Omental fat pad (tissue), 4 donors: ENCODE results near the gene KIAA0513. TPM values are rescaled to one million over a fixed set of nuclear protein-coding genes. Genes with fewer than 3 reads are reported as not detected.

Source experiments
- ATAC-seq: fragments of 150-250 bp; one replicate; pipeline ENCODE4 v1.9.1; 2016; ENCODE audit warnings: mild to moderate bottlenecking, moderate library complexity; ENCODE audit not compliant: low FRiP score
- DNase-seq: peaks from one replicate; pipeline ENCODE4 v3.0.0-alpha.2; 2019; ENCODE audit warnings: low spot score
- CTCF ChIP-seq, 3 donors: fragments of 450-650 bp; IDR thresholded peaks; one replicate each; pipeline ENCODE4 v1.5.1; 2016 to 2017; ENCODE audit warnings: antibody characterized with exemption in 3 of 3, mild to moderate bottlenecking in 3 of 3, moderate library complexity in 2 of 3
- total RNA-seq, 4 donors: library from RNA; depleted of rRNA; stranded (reverse); fragments of >200 nt; gene quantifications; one replicate each; pipeline ENCODE4 v1.1.0, GENCODE V29; 2016

Gene KIAA0513
- total RNA-seq, 4 donors from 2014 or later: 9.1 to 13.2 (median 11.2) TPM

GRCh38 chr16:85017633-85018032 is 10.0 kb upstream of the KIAA0513 start:
- no peak for DNase-seq
- ATAC-seq: no peak
- no peak for TF ChIP-seq CTCF (IDR thresholded peaks at IDR 0.05)

GRCh38 chr16:85018529-85019236 is 8.9 kb upstream of the KIAA0513 start:
- DNase-seq (no peak), ATAC-seq (no peak)
- no peak for TF ChIP-seq CTCF (IDR thresholded peaks at IDR 0.05)

GRCh38 chr16:85019659-85020245 is 7.8 kb upstream of the KIAA0513 start:
- DNase-seq: no peak
- no peak for TF ChIP-seq CTCF (IDR thresholded peaks at IDR 0.05)
- peak; percentile 67 for ATAC-seq

GRCh38 chr16:85025781-85026653 is 1.6 kb upstream of the KIAA0513 start:
- no peak for ATAC-seq
- TF ChIP-seq CTCF (IDR thresholded peaks at IDR 0.05): no peak
- no peak for DNase-seq

- ATAC-seq (no peak), DNase-seq (no peak)
- TF ChIP-seq CTCF (IDR thresholded peaks at IDR 0.05): no peak
Observed at GRCh38 chr16:85026703-85027102, 892 bp upstream of the KIAA0513 start.

GRCh38 chr16:85027958-85028684 is 526 bp downstream of the KIAA0513 start:
- peak; percentile 2 for ATAC-seq
- no peak for TF ChIP-seq CTCF (IDR thresholded peaks at IDR 0.05)
- no peak for DNase-seq
